A549 treated with AZD2906 at 1 μM for 4 hours (cell line): Measurements from ENCODE around the gene OOSP2. TPM values are rescaled to one million over a fixed set of nuclear protein-coding genes. Genes with fewer than 3 reads are reported as not detected.

Source experiments
- total RNA-seq: library from RNA; stranded (reverse); fragments of 200-300 nt; extraction: Qiagen RNA extraction; gene quantifications from 5 replicates; pipeline ENCODE4 v1.2.3, GENCODE V29; 2022

The OOSP2 gene
- not detected in 5 replicates for total RNA-seq

GRCh38 chr11:60040109-60040508 lies at the start of gene OOSP2:
Gene OOSP2 (plus strand): TSS chr11:60040409. CDS start chr11:60040460, 51 bp downstream.

GRCh38 chr11:60016881-60017280 lies 23.3 kb upstream of the OOSP2 start, which contains the start of gene OOSP4B:
Gene OOSP4B (plus strand): TSS chr11:60017181.

GRCh38 chr11:60056349-60056969 lies 16.2 kb downstream of the OOSP2 start, which contains the start of gene MS4A3:
Gene MS4A3 (plus strand): TSS chr11:60056665. CDS start chr11:60061161, 4,496 bp downstream.

GRCh38 chr11:60088364-60088763 lies 48.2 kb downstream of the OOSP2 start, which contains the start of gene MS4A2:
Gene MS4A2 (plus strand): TSS chr11:60088664. CDS start chr11:60088766, 102 bp downstream.

Other genes starting within 250 kb of the OOSP2 start
- 63.0 to 66.2 TPM (median 65.1 TPM) in 5 replicates for gene MRPL16, start 229.6 kb upstream of the OOSP2 start, total RNA-seq
- not detected in 5 replicates for gene CBLIF, start 194.9 kb upstream of the OOSP2 start, total RNA-seq
- 0.24 to 0.63 TPM (median 0.25 TPM) in 5 replicates for gene TCN1, start 173.9 kb upstream of the OOSP2 start, total RNA-seq
- gene OOSP3, start 161.6 kb upstream of the OOSP2 start, total RNA-seq, result 0.11 TPM in 1 of 5 replicates, not detected in the others
- not detected in 5 replicates for gene OOSP1, start 102.0 kb upstream of the OOSP2 start, total RNA-seq
- not detected in 5 replicates for gene OOSP4A, start 76.4 kb upstream of the OOSP2 start, total RNA-seq
- gene OOSP4B, start 23.2 kb upstream of the OOSP2 start, total RNA-seq, result not detected in 5 replicates
- gene MS4A3, start 16.3 kb downstream of the OOSP2 start, total RNA-seq, result not detected in 5 replicates
- gene MS4A2, start 48.3 kb downstream of the OOSP2 start, total RNA-seq, result not detected in 5 replicates
- gene MS4A6A, start 142.7 kb downstream of the OOSP2 start, total RNA-seq, result not detected in 5 replicates
- not detected in 5 replicates for gene MS4A4E, start 202.7 kb downstream of the OOSP2 start, total RNA-seq
- gene MS4A4A, start 240.3 kb downstream of the OOSP2 start, total RNA-seq, result not detected in 5 replicates